Mammary epithelial cell (primary cell): ENCODE results near the gene MYRF.

Source experiments
- CTCF ChIP-seq, 2 donors: IDR thresholded peaks in 1 of 2; conservative IDR thresholded peaks in 1 of 2; 2 replicates each; pipeline ENCODE4 v1.5.1; 2011 to 2012; ENCODE audit warnings: inconsistent platforms in 2 of 2, low read length in 2 of 2, mild to moderate bottlenecking in 2 of 2, control low read depth in 1 of 2, low read depth in 1 of 2; ENCODE audit not compliant: insufficient read depth in 1 of 2; ENCODE audit errors: extremely low read depth in 1 of 2
- EZH2 ChIP-seq: IDR thresholded peaks from 2 replicates; pipeline ENCODE4 v1.6.1; 2012; ENCODE audit warnings: low read length, inconsistent platforms, borderline replicate concordance

- TF ChIP-seq CTCF (conservative IDR thresholded peaks at IDR 0.05 in 1 of 2, IDR thresholded peaks at IDR 0.05 in 1 of 2; ENCODE audit: extremely low read depth in 1 of 2, insufficient read depth in 1 of 2, low read depth in 1 of 2, low read length in 2 of 2) (no peak), EZH2 (no peak)
These were observed 40.1 kb downstream of the MYRF start, which contains the start of the genes FEN1 and TMEM258 for GRCh38 chr11:61792310-61793082.
